ENCODE data around the gene PKP4. TPM values are rescaled to one million over a fixed set of nuclear protein-coding genes. Genes with fewer than 3 reads are reported as not detected.

The PKP4 gene
- total RNA-seq, 1 experiment from 2014 or later: 52.0 TPM

DNA sequence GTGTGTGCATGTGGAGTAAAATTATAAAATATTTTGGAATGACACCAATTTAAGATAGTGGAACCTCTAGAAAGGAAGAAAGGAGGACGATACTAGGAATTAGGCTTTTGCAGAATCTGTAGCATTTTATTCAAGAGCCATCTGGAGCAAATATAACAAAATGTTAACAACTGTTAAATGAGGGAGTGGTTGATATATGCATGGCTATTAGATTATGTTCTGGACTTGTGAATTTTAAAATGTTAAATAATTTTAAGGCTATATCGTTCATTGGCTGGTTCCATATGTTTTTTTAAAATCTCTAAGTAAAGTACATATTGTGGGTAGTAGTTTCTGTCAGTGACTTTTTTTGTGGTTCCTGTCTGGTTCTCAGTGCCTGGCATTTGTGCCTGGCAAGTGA, 123.2 kb downstream of the PKP4 start:
- H4K5ac ChIP-seq (ENCODE audit: insufficient read length, low read depth, low read length): no peak overlapping the region
- H3K9me3 Mint-ChIP-seq: no peaks in the 10 kb centered on the region
- no peak overlapping the region for H2AFZ ChIP-seq (ENCODE audit: low read length)
- no peaks in the 10 kb centered on the region for H4K20me1 ChIP-seq (ENCODE audit: control insufficient read depth, insufficient read depth, insufficient read length)
- no peak overlapping the region for H3K27ac Mint-ChIP-seq
- H2BK12ac ChIP-seq (ENCODE audit: insufficient read length, low read depth, low read length): no peak overlapping the region
- H3K4me1 Mint-ChIP-seq: no peaks in the 10 kb centered on the region
- TF ChIP-seq, protein P1, sequence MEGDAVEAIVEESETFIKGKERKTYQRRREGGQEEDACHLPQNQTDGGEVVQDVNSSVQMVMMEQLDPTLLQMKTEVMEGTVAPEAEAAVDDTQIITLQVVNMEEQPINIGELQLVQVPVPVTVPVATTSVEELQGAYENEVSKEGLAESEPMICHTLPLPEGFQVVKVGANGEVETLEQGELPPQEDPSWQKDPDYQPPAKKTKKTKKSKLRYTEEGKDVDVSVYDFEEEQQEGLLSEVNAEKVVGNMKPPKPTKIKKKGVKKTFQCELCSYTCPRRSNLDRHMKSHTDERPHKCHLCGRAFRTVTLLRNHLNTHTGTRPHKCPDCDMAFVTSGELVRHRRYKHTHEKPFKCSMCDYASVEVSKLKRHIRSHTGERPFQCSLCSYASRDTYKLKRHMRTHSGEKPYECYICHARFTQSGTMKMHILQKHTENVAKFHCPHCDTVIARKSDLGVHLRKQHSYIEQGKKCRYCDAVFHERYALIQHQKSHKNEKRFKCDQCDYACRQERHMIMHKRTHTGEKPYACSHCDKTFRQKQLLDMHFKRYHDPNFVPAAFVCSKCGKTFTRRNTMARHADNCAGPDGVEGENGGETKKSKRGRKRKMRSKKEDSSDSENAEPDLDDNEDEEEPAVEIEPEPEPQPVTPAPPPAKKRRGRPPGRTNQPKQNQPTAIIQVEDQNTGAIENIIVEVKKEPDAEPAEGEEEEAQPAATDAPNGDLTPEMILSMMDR (conservative IDR thresholded peaks at IDR 0.05): no peak
- 0 out of 2 replicates have a peak, but pooled peaks cover 2% of the 10 kb centered on the region for H3K79me2 ChIP-seq (ENCODE audit: insufficient read depth, low read length)
- H3K79me1 ChIP-seq (ENCODE audit: insufficient read depth, low read depth, low read length, poor library complexity, severe bottlenecking): no peaks in the 10 kb centered on the region
- no peak overlapping the region for H3K4me3 Mint-ChIP-seq
- no peaks in the 10 kb centered on the region for H3K4me1 ChIP-seq (ENCODE audit: insufficient read depth, low read length)
- no peak overlapping the region for H2BK120ac ChIP-seq (ENCODE audit: low read depth, low read length, poor library complexity, severe bottlenecking)
- no peak overlapping the region for H3K27ac ChIP-seq (ENCODE audit: insufficient read length, low read depth, low read length)
- no peak overlapping the region for H3K4me2 ChIP-seq (ENCODE audit: insufficient read depth, insufficient read length, low read length)
- H3K27me3 ChIP-seq (ENCODE audit: insufficient read depth, low read length): no peaks in the 10 kb centered on the region
- H4K8ac ChIP-seq (replicated peaks; ENCODE audit: insufficient read length, low read depth, low read length): no peak overlapping the region
- H3K9ac ChIP-seq (ENCODE audit: extremely low read depth, insufficient read length, low read length): no peak overlapping the region
- no peaks in the 10 kb centered on the region for H3K27me3 Mint-ChIP-seq (ENCODE audit: low read depth)
- H3K36me3 Mint-ChIP-seq (ENCODE audit: insufficient read depth in 1 of 3, low read depth in 3 of 3): 0 out of 7 replicates have a peak, but pooled peaks cover 0 to 2% (median 0%) of the 10 kb centered on the region in 3 experiments
- no peak overlapping the region for H3T11ph ChIP-seq (ENCODE audit: low read length)
- H4K91ac ChIP-seq (ENCODE audit: insufficient read length, low read depth, low read length): no peak overlapping the region
- H3K14ac ChIP-seq (ENCODE audit: insufficient read depth, low read length): no peak overlapping the region
- H3K9me3 ChIP-seq (ENCODE audit: control insufficient read depth, low read depth, low read length): no peaks in the 10 kb centered on the region
- no peak overlapping the region for H3K23ac ChIP-seq (ENCODE audit: insufficient read length, low read depth, low read length)
- H3K18ac ChIP-seq (ENCODE audit: insufficient read length, low read depth, low read length): no peak overlapping the region
- no CpG with 5 or more reads among the region's 2 CpGs for WGBS (ENCODE audit: extremely low coverage, insufficient read length, low lambda C conversion rate)
- DNase-seq: no peak
- H2AK5ac ChIP-seq (ENCODE audit: insufficient read length, low read length): no peak overlapping the region
- H3K56ac ChIP-seq (ENCODE audit: insufficient read length, low read depth, low read length): no peak overlapping the region
- H3K23me2 ChIP-seq (ENCODE audit: insufficient read length, low read depth, low read length, poor library complexity, severe bottlenecking): no peaks in the 10 kb centered on the region
- H2BK15ac ChIP-seq (ENCODE audit: low read depth, low read length): no peak overlapping the region
- no peak overlapping the region for H3K4ac ChIP-seq (ENCODE audit: low read depth, low read length)
- H2BK20ac ChIP-seq (ENCODE audit: low read depth, low read length, poor library complexity, severe bottlenecking): no peak overlapping the region
- no peak overlapping the region for H2BK5ac ChIP-seq (ENCODE audit: insufficient read length, low read length)
